Psoas muscle (tissue), 8 donors: ENCODE data around the gene FUZ. TPM values are rescaled to one million over a fixed set of nuclear protein-coding genes. Genes with fewer than 3 reads are reported as not detected.

Experiments used
- ATAC-seq, 4 donors: fragments of 200-7000 bp; cut with Tn5 transposase; one replicate each; pipeline ENCODE4 v1.9.1; 2020; ENCODE audit warnings: moderate library complexity in 3 of 4, mild to moderate bottlenecking in 2 of 4
- DNase-seq, 2 donors: peaks; one replicate each; pipeline ENCODE4 v3.0.0-alpha.2; 2020
- H3K27ac ChIP-seq: fragments of 200-600 bp; one replicate; pipeline ENCODE4 v1.8.0; 2022
- H3K27me3 ChIP-seq, 3 donors: fragments of 200-600 bp in 1 of 3; one replicate each; pipeline versions ENCODE4 v1.6.1 to v1.8.0; 2013 to 2022; ENCODE audit warnings: low read length in 2 of 3, mild to moderate bottlenecking in 2 of 3, moderate library complexity in 1 of 3; ENCODE audit not compliant: insufficient read depth in 3 of 3
- H3K36me3 ChIP-seq, 2 donors: fragments of 200-600 bp in 1 of 2; one replicate each; pipeline versions ENCODE4 v1.6.1 to v1.8.0; 2013 to 2022; ENCODE audit warnings: low read depth in 1 of 2, mild to moderate bottlenecking in 1 of 2, moderate library complexity in 1 of 2; ENCODE audit not compliant: insufficient read depth in 1 of 2
- H3K4me1 ChIP-seq: fragments of 200-600 bp; one replicate; pipeline ENCODE4 v1.8.0; 2022
- H3K4me3 ChIP-seq: fragments of 200-600 bp; one replicate; pipeline ENCODE4 v1.8.0; 2022; ENCODE audit warnings: mild to moderate bottlenecking
- H3K9me3 ChIP-seq: fragments of 200-600 bp; one replicate; pipeline ENCODE4 v1.8.0; 2022
- CTCF ChIP-seq: fragments of 200-600 bp; IDR thresholded peaks from one replicate; pipeline ENCODE4 v1.8.0; 2022; ENCODE audit warnings: antibody characterized with exemption
- WGBS, 3 donors: extraction: QIAGEN DNeasy Blood & Tissue Kit; methylation state at CpG; one replicate each; pipeline versions ENCODE4 v1.1.6 to v1.1.7; 2013; 5-methylcytosine and 5-hydroxymethylcytosine counted together
- intact Hi-C, 2 donors: fragments of 100-400 bp; cut with DNase I; formaldehyde crosslinking; loops; one replicate each; pipeline versions ENCODE4 v1.11.0 to v1.14.2; 2022
- polyA plus RNA-seq, 3 donors: library from polyadenylated mRNA; stranded (reverse); fragments of 200-250 nt; gene quantifications; one replicate each; pipeline ENCODE4 v1.2.3, GENCODE V29; 2013
- total RNA-seq, 4 donors: library from RNA; stranded (reverse); fragmentation: NEBNext Ultra II Directional in 2 of 4; extraction: Animal tissue kit (Norgen Biotek cat#: 25700) in 2 of 4; gene quantifications; one replicate each; pipeline versions ENCODE4 v1.2.1 to v1.2.4, GENCODE V29; 2021 to 2023
- donor health status: healthy with polysubstance abuse.
- donor health status: DM: no; HTN: no; CAD: no; lungs with moderate emphysema.
- donor health status: Bipolar disorder and iron deficiency.
- donor health status: healthy.
- donor health status: DM: yes; HTN: yes; CAD: no.
- donor health status: DM: no; HTN: no; CAD: no.
- donor health status: DM: no; HTN: no; CAD: no.
- donor health status: DM: yes; HTN: yes; CAD: no.

Gene FUZ
- total and polyA plus RNA-seq, 7 donors: 15.9 to 38.8 (median 25.5) TPM

GRCh38 chr19:49850487-49851342 is 37.6 kb upstream of the FUZ start, which contains the start of gene PTOV1:
Gene PTOV1 (plus strand): TSS chr19:49851159.
- Histone ChIP-seq H3K4me3 (peak within 1 kb of the TSS; percentile 96), H3K27me3 (no peaks in the 10 kb centered on the region), H3K4me1 (peaks cover 28% of the 10 kb centered on the region), H3K9me3 (no peaks in the 10 kb centered on the region), H3K27ac (peak within 1 kb of the TSS; percentile 100), H3K36me3 (peaks cover 0 to 16% of the 10 kb centered on the region in 2 donors)
- no peak for TF ChIP-seq CTCF
- 0 to 2% (median 1%) methylated on average over 55 to 98 of the region's 98 CpGs for whole genome bisulfite sequencing, 3 donors
- peak; percentile 91 to 97 for DNase-seq
- ATAC-seq: peak; percentile 92 to 96 (median 94)
- intact Hi-C loops: loop anchor here in 1 of 2 donors (5.0 kb wide), 1 partner anchor 33 kb away; the partner anchor contains the start of gene MED25

- TF ChIP-seq CTCF: no peak
- intact Hi-C loops: loop anchor here in 1 of 2 donors (5.0 kb wide), 1 partner anchor 33 kb away; the partner anchor contains the start of gene MED25
- 49 to 56% (median 51%) methylated on average over 12 of the region's 12 CpGs for WGBS, 3 donors
- ATAC-seq (peak; percentile 1 to 14 (median 4)), DNase-seq (no peak)
- Histone ChIP-seq H3K4me3 (peak overlapping the region; percentile 96), H3K4me1 (peaks cover 34% of the 10 kb centered on the region), H3K27me3 (no peaks in the 10 kb centered on the region), H3K27ac (peak overlapping the region; percentile 100), H3K9me3 (no peaks in the 10 kb centered on the region), H3K36me3 (peaks cover 0 to 10% of the 10 kb centered on the region in 2 donors)
These were observed 37.1 kb upstream of the FUZ start for GRCh38 chr19:49850221-49850486.

GRCh38 chr19:49849433-49850220 is 36.5 kb upstream of the FUZ start:
- Histone ChIP-seq H3K9me3 (no peaks in the 10 kb centered on the region), H3K4me1 (peaks cover 39% of the 10 kb centered on the region), H3K4me3 (peak overlapping the region; percentile 96), H3K27me3 (no peaks in the 10 kb centered on the region), H3K27ac (peak overlapping the region; percentile 100), H3K36me3 (peaks cover 0 to 5% of the 10 kb centered on the region in 2 donors)
- ATAC-seq (peak in 1 of 4 donors; percentile 5), DNase-seq (no peak)
- intact Hi-C loops: loop anchor here in 1 of 2 donors (5.0 kb wide), 1 partner anchor 32 kb away; the partner anchor contains the start of gene MED25
- TF ChIP-seq CTCF: no peak
- WGBS, 3 donors: 81 to 90% (median 84%) methylated on average over 15 of the region's 15 CpGs

GRCh38 chr19:49848938-49849337 is 35.8 kb upstream of the FUZ start:
- no peak for ATAC-seq
- Histone ChIP-seq H3K27ac (peak overlapping the region; percentile 100), H3K4me3 (no peak overlapping the region), H3K36me3 (no peaks in the 10 kb centered on the region), H3K4me1 (peaks cover 43% of the 10 kb centered on the region), H3K9me3 (no peaks in the 10 kb centered on the region), H3K27me3 (no peaks in the 10 kb centered on the region)
- DNase-seq: no peak
- WGBS, 3 donors: 88 to 95% (median 88%) methylated on average over 3 of the region's 3 CpGs
- intact Hi-C loops: no loop called here
- TF ChIP-seq CTCF: no peak
